Keratinocyte (primary cell): ENCODE measurements around the gene BMPER. TPM values are rescaled to one million over a fixed set of nuclear protein-coding genes. Genes with fewer than 3 reads are reported as not detected.

ENCODE experiments used
- DNase-seq: peaks from one replicate; pipeline ENCODE4 v3.0.0-alpha.2; 2011; ENCODE audit warnings: low read depth, missing footprints, low spot score
- FAIRE-seq: peaks from 2 replicates; lab custom pipeline; 2011; peaks lifted over from hg19 to GRCh38; lab: Jason Lieb, UNC
- H2AFZ ChIP-seq: 2 replicates; pipeline ENCODE4 v1.6.0; 2012; ENCODE audit warnings: low read length, control low read depth, inconsistent platforms; ENCODE audit not compliant: control insufficient read depth
- H3K27ac ChIP-seq: 2 replicates; pipeline ENCODE4 v1.5.1; 2011; ENCODE audit warnings: low read length; ENCODE audit not compliant: control insufficient read depth, insufficient read depth
- H3K27me3 ChIP-seq: 3 replicates; pipeline ENCODE4 v1.6.0; 2011; ENCODE audit warnings: low read length; ENCODE audit not compliant: control insufficient read depth, insufficient read depth; ENCODE audit errors: extremely low read depth
- H3K36me3 ChIP-seq, 2 experiments: 2 replicates in 1 of 2; 3 replicates in 1 of 2; pipeline ENCODE4 v1.5.1; 2011; ENCODE audit warnings: low read length in 2 of 2, mild to moderate bottlenecking in 1 of 2; ENCODE audit not compliant: control insufficient read depth in 2 of 2, insufficient read depth in 2 of 2; ENCODE audit errors: extremely low read depth in 1 of 2
- H3K4me1 ChIP-seq: 3 replicates; pipeline ENCODE4 v1.5.1; 2011; ENCODE audit warnings: low read length; ENCODE audit not compliant: control insufficient read depth, insufficient read depth; ENCODE audit errors: extremely low read depth
- H3K4me2 ChIP-seq: 3 replicates; pipeline ENCODE4 v1.6.0; 2011; ENCODE audit warnings: low read depth, low read length; ENCODE audit not compliant: control insufficient read depth, insufficient read depth; ENCODE audit errors: extremely low read depth
- H3K4me3 ChIP-seq, 3 experiments: fragments of 200-600 bp in 1 of 3; sonication (generic) in 1 of 3; 2 replicates in 2 of 3; 3 replicates in 1 of 3; pipeline ENCODE4 v1.5.1; 2011 to 2016; ENCODE audit warnings: low read length in 3 of 3, mild to moderate bottlenecking in 3 of 3, control low read depth in 2 of 3, inconsistent platforms in 1 of 3, low read depth in 1 of 3, mixed read lengths in 1 of 3, mixed run types in 1 of 3, moderate library complexity in 1 of 3; ENCODE audit not compliant: control insufficient read depth in 2 of 3, insufficient read depth in 2 of 3; ENCODE audit errors: extremely low read depth in 1 of 3
- H3K79me2 ChIP-seq: 2 replicates; pipeline ENCODE4 v1.6.0; 2012; ENCODE audit warnings: low read length; ENCODE audit not compliant: control insufficient read depth, insufficient read depth
- H3K9ac ChIP-seq: 3 replicates; pipeline ENCODE4 v1.6.0; 2011; ENCODE audit warnings: low read length; ENCODE audit not compliant: control insufficient read depth, insufficient read depth; ENCODE audit errors: extremely low read depth
- H3K9me1 ChIP-seq: 3 replicates; pipeline ENCODE4 v1.6.0; 2011; ENCODE audit warnings: low read length; ENCODE audit not compliant: control insufficient read depth, insufficient read depth; ENCODE audit errors: extremely low read depth
- H3K9me3 ChIP-seq: 2 replicates; pipeline ENCODE4 v1.5.1; 2012; ENCODE audit warnings: low read depth, low read length; ENCODE audit not compliant: control insufficient read depth
- H4K20me1 ChIP-seq: 3 replicates; pipeline ENCODE4 v1.6.0; 2011; ENCODE audit warnings: low read length; ENCODE audit not compliant: control insufficient read depth, insufficient read depth; ENCODE audit errors: extremely low read depth
- EZH2 ChIP-seq: IDR thresholded peaks from one replicate; pipeline ENCODE4 v1.6.1; 2012; ENCODE audit warnings: inconsistent platforms, mild to moderate bottlenecking, low read length, moderate library complexity
- dilution Hi-C: fragments of 300-500 bp; cut with MboI; formaldehyde crosslinking; loops from one replicate; pipeline ENCODE4 v1.7.0; 2020; ENCODE audit warnings: low sequenced_read_pairs; ENCODE audit not compliant: extremely low pct_ligation_motif_present
- polyA plus RNA-seq, 5 experiments: library from polyadenylated mRNA; depleted of rRNA in 3 of 5; stranded (reverse) in 3 of 5; stranded (forward) in 1 of 5; unstranded in 1 of 5; fragments of >200 nt; gene quantifications; 1 replicate in 1 of 5; 2 replicates in 3 of 5; 3 replicates in 1 of 5; pipeline versions ENCODE4 v1.2.1 to v1.2.3, GENCODE V29; 2011 to 2012; ENCODE audit warnings: missing spikeins in 2 of 5, low read depth in 1 of 5, low replicate concordance in 1 of 5
- TF ChIP-seq, protein P1 (sequence below), 3 experiments: IDR thresholded peaks in 1 of 3; conservative IDR thresholded peaks in 1 of 3; optimal IDR thresholded peaks in 1 of 3; 2 replicates in 2 of 3; 3 replicates in 1 of 3; pipeline versions ENCODE3 to v1.5.1; 2011; ENCODE audit warnings: low read length in 3 of 3, mild to moderate bottlenecking in 3 of 3, moderate library complexity in 2 of 3, control low read depth in 1 of 3, inconsistent platforms in 1 of 3; ENCODE audit not compliant: insufficient read depth in 2 of 3; ENCODE audit errors: extremely low read depth in 1 of 3

Gene BMPER
- polyA plus RNA-seq, 1 donor (not counting 4 experiments of a cell fraction or from before 2014, with no cell fraction given): 0.67 TPM

DNA sequence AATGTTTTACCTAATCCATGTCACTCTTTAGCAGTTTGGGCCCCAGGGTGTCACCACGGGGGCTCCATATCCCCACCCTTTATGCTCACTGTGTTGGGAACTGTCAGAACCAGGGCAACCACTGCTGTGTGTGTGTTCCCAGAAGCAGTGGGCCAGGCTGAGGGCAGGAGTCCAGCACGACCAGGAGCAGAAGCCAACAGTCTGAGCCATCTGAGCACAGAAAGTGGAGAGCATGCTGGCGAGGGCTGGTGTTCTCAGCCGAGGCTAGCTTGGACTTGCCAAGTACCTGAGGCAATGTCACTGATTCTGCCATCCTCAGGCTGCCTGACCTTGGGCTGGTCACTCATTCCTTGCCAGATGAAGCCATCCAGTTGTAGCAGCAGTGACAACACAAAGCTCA lies 285.0 kb downstream of the BMPER start:
- TF ChIP-seq, protein P1, sequence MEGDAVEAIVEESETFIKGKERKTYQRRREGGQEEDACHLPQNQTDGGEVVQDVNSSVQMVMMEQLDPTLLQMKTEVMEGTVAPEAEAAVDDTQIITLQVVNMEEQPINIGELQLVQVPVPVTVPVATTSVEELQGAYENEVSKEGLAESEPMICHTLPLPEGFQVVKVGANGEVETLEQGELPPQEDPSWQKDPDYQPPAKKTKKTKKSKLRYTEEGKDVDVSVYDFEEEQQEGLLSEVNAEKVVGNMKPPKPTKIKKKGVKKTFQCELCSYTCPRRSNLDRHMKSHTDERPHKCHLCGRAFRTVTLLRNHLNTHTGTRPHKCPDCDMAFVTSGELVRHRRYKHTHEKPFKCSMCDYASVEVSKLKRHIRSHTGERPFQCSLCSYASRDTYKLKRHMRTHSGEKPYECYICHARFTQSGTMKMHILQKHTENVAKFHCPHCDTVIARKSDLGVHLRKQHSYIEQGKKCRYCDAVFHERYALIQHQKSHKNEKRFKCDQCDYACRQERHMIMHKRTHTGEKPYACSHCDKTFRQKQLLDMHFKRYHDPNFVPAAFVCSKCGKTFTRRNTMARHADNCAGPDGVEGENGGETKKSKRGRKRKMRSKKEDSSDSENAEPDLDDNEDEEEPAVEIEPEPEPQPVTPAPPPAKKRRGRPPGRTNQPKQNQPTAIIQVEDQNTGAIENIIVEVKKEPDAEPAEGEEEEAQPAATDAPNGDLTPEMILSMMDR (optimal IDR thresholded peaks at IDR 0.05 in 1 of 3, IDR thresholded peaks at IDR 0.05 in 1 of 3, conservative IDR thresholded peaks at IDR 0.05 in 1 of 3; ENCODE audit: extremely low read depth in 1 of 3, insufficient read depth in 2 of 3, low read length in 3 of 3): no peak
- no peak for TF ChIP-seq EZH2
- Histone ChIP-seq H3K27me3 (no peaks in the 10 kb centered on the region), H3K79me2 (no peaks in the 10 kb centered on the region), H3K4me2 (no peak overlapping the region), H4K20me1 (no peaks in the 10 kb centered on the region), H2AFZ (no peak overlapping the region), H3K9me3 (no peaks in the 10 kb centered on the region), H3K4me3 (no peak overlapping the region), H3K9me1 (no peaks in the 10 kb centered on the region), H3K27ac (no peak overlapping the region), H3K36me3 (no peaks in the 10 kb centered on the region), H3K9ac (no peak overlapping the region), H3K4me1 (no peaks in the 10 kb centered on the region)
- FAIRE-seq (no peak), DNase-seq (no peak)
- dilution Hi-C loops: no loop called here

DNA sequence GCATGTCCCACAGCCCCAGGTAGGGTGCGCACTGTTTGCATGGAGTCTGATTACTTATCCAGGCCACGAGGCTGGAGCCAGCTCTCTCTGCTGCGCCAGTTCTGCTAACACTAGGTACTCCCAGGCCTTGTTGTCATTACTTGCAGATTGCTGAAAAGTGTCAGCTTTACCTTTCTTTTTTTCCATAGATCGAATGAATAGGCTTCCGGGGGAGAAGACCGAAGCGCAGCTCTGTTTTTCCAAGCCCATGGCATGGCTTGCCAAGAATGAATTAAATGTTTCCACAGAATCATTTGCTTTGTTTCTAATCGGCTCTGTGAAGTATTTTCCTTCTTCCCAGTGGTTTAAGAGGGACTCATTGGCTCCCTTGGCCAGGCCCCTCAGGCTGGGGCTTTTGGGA lies 285.8 kb downstream of the BMPER start:
- Histone ChIP-seq H3K9me1 (no peaks in the 10 kb centered on the region), H3K9ac (no peak overlapping the region), H2AFZ (no peak overlapping the region), H3K27ac (no peak overlapping the region), H3K27me3 (no peaks in the 10 kb centered on the region), H3K79me2 (no peaks in the 10 kb centered on the region), H3K4me2 (no peak overlapping the region), H3K9me3 (no peaks in the 10 kb centered on the region), H4K20me1 (no peaks in the 10 kb centered on the region), H3K4me3 (no peak overlapping the region), H3K4me1 (no peaks in the 10 kb centered on the region), H3K36me3 (no peaks in the 10 kb centered on the region)
- TF ChIP-seq, protein P1 (optimal IDR thresholded peaks at IDR 0.05 in 1 of 3, IDR thresholded peaks at IDR 0.05 in 1 of 3, conservative IDR thresholded peaks at IDR 0.05 in 1 of 3; ENCODE audit: extremely low read depth in 1 of 3, insufficient read depth in 2 of 3, low read length in 3 of 3): no peak
- no peak for TF ChIP-seq EZH2
- FAIRE-seq (no peak), DNase-seq (no peak)
- dilution Hi-C loops: no loop called here
